Esophagus muscularis mucosa (tissue), 4 donors: ENCODE data around the gene PKDCC. TPM values are rescaled to one million over a fixed set of nuclear protein-coding genes. Genes with fewer than 3 reads are reported as not detected.
A peak's percentile ranks its signal among the peaks of the same experiment; 100 is the strongest.

Experiments used
- DNase-seq: peaks from one replicate; pipeline ENCODE4 v3.0.0-alpha.2; 2017; ENCODE audit errors: extremely low spot score
- H3K27ac ChIP-seq, 4 donors: fragments of 200-600 bp; sonication (generic); replicated peaks in 1 of 4; 1 replicate in 3 of 4; 2 replicates in 1 of 4; pipeline ENCODE4 v1.5.1; 2016 to 2019; ENCODE audit warnings: mild to moderate bottlenecking in 1 of 4
- H3K27me3 ChIP-seq, 4 donors: fragments of 200-600 bp; sonication (generic); one replicate each; pipeline versions ENCODE4 v1.5.1 to v1.6.0; 2016 to 2019
- H3K36me3 ChIP-seq, 4 donors: fragments of 200-600 bp; sonication (generic); one replicate each; pipeline ENCODE4 v1.5.1; 2016 to 2019
- H3K4me1 ChIP-seq, 4 donors: fragments of 200-600 bp; sonication (generic); one replicate each; pipeline ENCODE4 v1.5.1; 2016 to 2019
- H3K4me3 ChIP-seq, 4 donors: fragments of 200-600 bp; sonication (generic); 1 replicate in 2 of 4; 2 replicates in 2 of 4; pipeline ENCODE4 v1.5.1; 2016 to 2019; ENCODE audit warnings: mild to moderate bottlenecking in 4 of 4, moderate library complexity in 1 of 4
- H3K9me3 ChIP-seq, 4 donors: fragments of 200-600 bp; sonication (generic); 1 replicate in 3 of 4; 2 replicates in 1 of 4; pipeline ENCODE4 v1.5.1; 2016 to 2019
- CTCF ChIP-seq, 3 experiments: fragments of 200-600 bp in 2 of 3; fragments of 450-650 bp in 1 of 3; sonication (generic) in 2 of 3; IDR thresholded peaks; one replicate each; pipeline ENCODE4 v1.5.1; 2017 to 2019; ENCODE audit warnings: antibody characterized with exemption in 3 of 3, mild to moderate bottlenecking in 2 of 3, moderate library complexity in 1 of 3
- EP300 ChIP-seq: sonication (generic); formaldehyde crosslinking; IDR thresholded peaks from one replicate; pipeline ENCODE4 v1.6.1; 2017; ENCODE audit warnings: antibody characterized with exemption
- POLR2A ChIP-seq: fragments of 450-650 bp; IDR thresholded peaks from one replicate; pipeline ENCODE4 v1.6.1; 2017; ENCODE audit warnings: antibody characterized with exemption, moderate library complexity, mild to moderate bottlenecking, low read depth
- POLR2AphosphoS5 ChIP-seq, 2 donors: sonication (generic); formaldehyde crosslinking; IDR thresholded peaks; one replicate each; pipeline ENCODE4 v1.6.1; 2017; ENCODE audit warnings: antibody characterized with exemption in 2 of 2
- WGBS: methylation state at CpG from one replicate; pipeline ENCODE4 v1.1.5; 2018; 5-methylcytosine and 5-hydroxymethylcytosine counted together
- intact Hi-C: fragments of 100-400 bp; cut with DNase I; formaldehyde crosslinking; loops from one replicate; pipeline ENCODE4 v1.15.1; 2023
- total RNA-seq, 4 donors: library from RNA; depleted of rRNA; stranded (reverse); fragments of >200 nt; gene quantifications; one replicate each; pipeline versions ENCODE4 v1.1.0 to v1.2.1, GENCODE V29; 2016

The PKDCC gene
- total RNA-seq, 4 donors from 2014 or later = 102 to 290 (median 208) TPM

GRCh38 chr2:42043789-42044394, 3.9 kb upstream of the PKDCC start:
- TF ChIP-seq POLR2A (no peak), EP300 (no peak), POLR2AphosphoS5 (IDR thresholded peaks at IDR 0.05) (no peak), CTCF (IDR thresholded peaks at IDR 0.05) (no peak)
- intact Hi-C loops = no loop called here
- Histone ChIP-seq H3K36me3 (no peaks in the 10 kb centered on the region), H3K4me3 (no peak overlapping the region), H3K4me1 (peaks cover 12 to 26% (median 23%) of the 10 kb centered on the region in 4 donors), H3K27me3 (peaks cover 0 to 4% (median 0%) of the 10 kb centered on the region in 4 donors), H3K27ac (no peak overlapping the region), H3K9me3 (no peaks in the 10 kb centered on the region)
- 92% methylated on average over 3 of the region's 3 CpGs for WGBS
- DNase-seq = no peak

GRCh38 chr2:42044939-42045338, 2.9 kb upstream of the PKDCC start:
- Histone ChIP-seq H3K27me3 (peaks cover 0 to 4% (median 0%) of the 10 kb centered on the region in 4 donors), H3K36me3 (no peaks in the 10 kb centered on the region), H3K9me3 (no peaks in the 10 kb centered on the region), H3K4me3 (no peak overlapping the region), H3K4me1 (peaks cover 12 to 30% (median 24%) of the 10 kb centered on the region in 4 donors), H3K27ac (peak overlapping the region in 2 of 4 donors; percentile 92 to 96)
- TF ChIP-seq CTCF (IDR thresholded peaks at IDR 0.05) (no peak), EP300 (no peak), POLR2AphosphoS5 (IDR thresholded peaks at IDR 0.05) (no peak), POLR2A (no peak)
- DNase-seq = no peak
- intact Hi-C loops = loop anchor here (5.0 kb wide), 1 partner anchor 78 kb away; no protein-coding TSS in a partner anchor
- 63% methylated on average over 1 of the region's 1 CpG for WGBS

- no peak for DNase-seq
- Histone ChIP-seq H3K4me1 (peaks cover 12 to 31% (median 26%) of the 10 kb centered on the region in 4 donors), H3K36me3 (no peaks in the 10 kb centered on the region), H3K4me3 (no peak overlapping the region), H3K27me3 (peaks cover 0 to 4% (median 0%) of the 10 kb centered on the region in 4 donors), H3K27ac (peak overlapping the region; percentile 91 to 97 (median 94)), H3K9me3 (no peaks in the 10 kb centered on the region)
- intact Hi-C loops = loop anchor here (5.0 kb wide), 1 partner anchor 78 kb away; no protein-coding TSS in a partner anchor
- TF ChIP-seq CTCF (IDR thresholded peaks at IDR 0.05) (no peak), POLR2A (no peak), POLR2AphosphoS5 (IDR thresholded peaks at IDR 0.05) (no peak), EP300 (no peak)
- 62% methylated on average over 3 of the region's 3 CpGs for WGBS
Measured at GRCh38 chr2:42045352-42045751, 2.5 kb upstream of the PKDCC start.

GRCh38 chr2:42045848-42046748, 1.7 kb upstream of the PKDCC start:
- no peak for TF ChIP-seq CTCF (IDR thresholded peaks at IDR 0.05)
- no peak for TF ChIP-seq POLR2A
- no peak for TF ChIP-seq EP300
- no peak for TF ChIP-seq POLR2AphosphoS5 (IDR thresholded peaks at IDR 0.05)
- Histone ChIP-seq H3K4me3 (peak overlapping the region; percentile 77 to 95 (median 86)), H3K36me3 (no peaks in the 10 kb centered on the region), H3K27me3 (peaks cover 0 to 4% (median 0%) of the 10 kb centered on the region in 4 donors), H3K4me1 (peaks cover 13 to 39% (median 30%) of the 10 kb centered on the region in 4 donors), H3K9me3 (no peaks in the 10 kb centered on the region), H3K27ac (peak overlapping the region; percentile 91 to 97 (median 94))
- DNase-seq = no peak
- intact Hi-C loops = loop anchor here (5.0 kb wide), 1 partner anchor 79 kb away; no protein-coding TSS in a partner anchor
- 62% methylated on average over 10 of the region's 12 CpGs for WGBS
